Osteocyte (in vitro differentiated cells): ENCODE measurements around the gene NUBP2. TPM values are rescaled to one million over a fixed set of nuclear protein-coding genes. Genes with fewer than 3 reads are reported as not detected.
A peak's percentile ranks its signal among the peaks of the same experiment; 100 is the strongest.

ENCODE experiments used
- DNase-seq: peaks from one replicate; pipeline ENCODE4 v3.0.0; 2021; ENCODE audit warnings: mixed read lengths; ENCODE audit not compliant: unreplicated experiment; ENCODE audit errors: extremely low spot score
- H3K27ac Mint-ChIP-seq: one replicate; pipeline ENCODE4 v1.8.0; 2021; ENCODE audit warnings: mild to moderate bottlenecking, mixed read lengths; ENCODE audit not compliant: unreplicated experiment
- H3K27me3 Mint-ChIP-seq: one replicate; pipeline ENCODE4 v1.8.0; 2021; ENCODE audit warnings: mixed read lengths; ENCODE audit not compliant: unreplicated experiment
- H3K36me3 Mint-ChIP-seq: one replicate; pipeline ENCODE4 v1.8.0; 2021; ENCODE audit warnings: mixed read lengths; ENCODE audit not compliant: unreplicated experiment
- H3K4me1 Mint-ChIP-seq: one replicate; pipeline ENCODE4 v1.8.0; 2021; ENCODE audit warnings: mixed read lengths; ENCODE audit not compliant: unreplicated experiment
- H3K4me3 Mint-ChIP-seq: one replicate; pipeline ENCODE4 v1.8.0; 2021; ENCODE audit warnings: mild to moderate bottlenecking, moderate library complexity, mixed read lengths; ENCODE audit not compliant: unreplicated experiment
- H3K9me3 Mint-ChIP-seq: one replicate; pipeline ENCODE4 v1.8.0; 2021; ENCODE audit warnings: mixed read lengths; ENCODE audit not compliant: unreplicated experiment
- CTCF ChIP-seq: fragments of 200-600 bp; sonication (generic); IDR thresholded peaks from 2 replicates; pipeline ENCODE4 v1.5.0; 2021; ENCODE audit warnings: antibody characterized with exemption, mild to moderate bottlenecking, moderate library complexity
- total RNA-seq: library from RNA; stranded (reverse); gene quantifications from 2 replicates; pipeline ENCODE4 v1.2.1, GENCODE V29; 2021

NUBP2 gene
- total RNA-seq, 1 donor from 2014 or later: 56.3 TPM

- Mint-ChIP-seq H3K27me3 (no peaks in the 10 kb centered on the region), H3K9me3 (no peaks in the 10 kb centered on the region), H3K4me1 (peaks cover 15% of the 10 kb centered on the region), H3K27ac (peak overlapping the region; percentile 23), H3K36me3 (peaks cover 4% of the 10 kb centered on the region), H3K4me3 (no peak overlapping the region)
- no peak for DNase-seq
- TF ChIP-seq CTCF: no peak
Observed at GRCh38 chr16:1740781-1741490, 41.8 kb upstream of the NUBP2 start.

DNA sequence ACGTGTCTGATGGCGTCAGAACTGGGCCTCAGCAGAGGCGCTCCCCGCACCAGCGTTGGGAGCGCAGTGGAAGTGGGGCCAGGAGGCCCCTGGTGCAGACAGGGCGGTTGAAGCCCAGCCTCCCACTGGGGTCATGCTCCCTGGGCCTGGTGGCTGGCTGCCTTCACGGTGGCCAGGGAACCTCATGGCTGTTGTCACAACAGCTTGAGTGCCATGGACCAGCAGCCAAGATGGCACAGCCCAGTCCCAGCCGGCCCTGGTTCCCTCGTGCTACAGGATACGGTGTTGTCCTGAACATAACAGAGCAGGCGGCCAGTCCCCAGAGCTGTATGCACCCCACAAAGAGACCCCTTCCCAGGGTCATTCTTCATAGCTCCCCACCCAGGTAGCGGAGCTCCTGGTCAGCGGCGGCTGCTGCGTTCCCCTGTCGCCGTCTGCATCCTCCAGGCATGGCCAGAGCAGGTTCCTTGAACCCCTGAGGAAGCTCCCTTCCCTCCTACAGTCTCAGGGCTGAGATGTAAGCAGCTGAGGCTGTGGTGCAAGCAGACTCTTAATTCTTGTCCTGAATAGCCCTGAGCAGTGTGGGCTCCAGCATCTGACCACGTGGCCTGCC, 41.1 kb upstream of the NUBP2 start:
- no peak overlapping the region for H3K4me3 Mint-ChIP-seq
- H3K4me1 Mint-ChIP-seq: peaks cover 23% of the 10 kb centered on the region
- H3K27ac Mint-ChIP-seq: no peak overlapping the region
- DNase-seq: no peak
- TF ChIP-seq CTCF: no peak
- H3K27me3 Mint-ChIP-seq: no peaks in the 10 kb centered on the region
- H3K9me3 Mint-ChIP-seq: no peaks in the 10 kb centered on the region
- peaks cover 4% of the 10 kb centered on the region for H3K36me3 Mint-ChIP-seq

GRCh38 chr16:1743376-1744337, 39.1 kb upstream of the NUBP2 start:
- H3K27me3 Mint-ChIP-seq: no peaks in the 10 kb centered on the region
- H3K4me1 Mint-ChIP-seq: peaks cover 31% of the 10 kb centered on the region
- H3K4me3 Mint-ChIP-seq: no peak overlapping the region
- TF ChIP-seq CTCF: no peak
- peak overlapping the region; percentile 18 for H3K27ac Mint-ChIP-seq
- peaks cover 4% of the 10 kb centered on the region for H3K36me3 Mint-ChIP-seq
- no peaks in the 10 kb centered on the region for H3K9me3 Mint-ChIP-seq
- DNase-seq: peak; percentile 80

- Mint-ChIP-seq H3K27me3 (no peaks in the 10 kb centered on the region), H3K36me3 (peaks cover 4% of the 10 kb centered on the region), H3K4me1 (peaks cover 31% of the 10 kb centered on the region), H3K27ac (peak overlapping the region; percentile 18), H3K9me3 (no peaks in the 10 kb centered on the region), H3K4me3 (no peak overlapping the region)
- no peak for DNase-seq
- no peak for TF ChIP-seq CTCF
Observed at GRCh38 chr16:1744338-1744840, 38.4 kb upstream of the NUBP2 start.
